ENCODE data around the gene GOLT1B. TPM values are rescaled to one million over a fixed set of nuclear protein-coding genes. Genes with fewer than 3 reads are reported as not detected.

GOLT1B gene
- total RNA-seq, 1 donor from 2014 or later: 30.8 TPM

DNA sequence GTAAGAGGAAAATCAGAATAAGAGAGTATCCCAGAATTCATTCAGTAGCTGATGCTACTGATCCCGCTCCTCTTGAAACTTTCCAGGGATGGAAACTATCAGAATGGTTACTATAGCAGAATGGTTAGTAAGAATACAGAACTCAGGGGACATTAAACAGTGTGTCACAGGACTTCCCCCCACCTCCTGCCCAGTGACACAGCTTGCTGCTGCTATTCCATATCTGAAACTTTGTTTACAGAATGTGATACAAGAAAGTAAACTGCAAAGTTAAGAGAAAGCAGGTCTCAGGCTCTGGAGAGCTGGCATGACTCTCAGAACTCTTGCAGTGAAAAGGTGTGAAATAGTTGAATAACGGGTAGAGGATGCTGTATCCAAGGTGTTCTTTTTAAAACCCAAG lies 27.9 kb downstream of the GOLT1B start:
- H3K36me3 Mint-ChIP-seq (ENCODE audit: low read depth): no peaks in the 10 kb centered on the region
- peaks cover 3% of the 10 kb centered on the region for H3K9me3 Mint-ChIP-seq
- H3K27me3 Mint-ChIP-seq (ENCODE audit: low read depth): peaks cover 61% of the 10 kb centered on the region
- H3K4me1 Mint-ChIP-seq: peaks cover 8% of the 10 kb centered on the region
- no peak overlapping the region for H3K4me3 Mint-ChIP-seq
- no peak for TF ChIP-seq CTCF (conservative IDR thresholded peaks at IDR 0.05)
- no peak for DNase-seq (ENCODE audit: low read depth, low spot score)
- no peak overlapping the region for H3K27ac Mint-ChIP-seq (ENCODE audit: unreplicated experiment)

DNA sequence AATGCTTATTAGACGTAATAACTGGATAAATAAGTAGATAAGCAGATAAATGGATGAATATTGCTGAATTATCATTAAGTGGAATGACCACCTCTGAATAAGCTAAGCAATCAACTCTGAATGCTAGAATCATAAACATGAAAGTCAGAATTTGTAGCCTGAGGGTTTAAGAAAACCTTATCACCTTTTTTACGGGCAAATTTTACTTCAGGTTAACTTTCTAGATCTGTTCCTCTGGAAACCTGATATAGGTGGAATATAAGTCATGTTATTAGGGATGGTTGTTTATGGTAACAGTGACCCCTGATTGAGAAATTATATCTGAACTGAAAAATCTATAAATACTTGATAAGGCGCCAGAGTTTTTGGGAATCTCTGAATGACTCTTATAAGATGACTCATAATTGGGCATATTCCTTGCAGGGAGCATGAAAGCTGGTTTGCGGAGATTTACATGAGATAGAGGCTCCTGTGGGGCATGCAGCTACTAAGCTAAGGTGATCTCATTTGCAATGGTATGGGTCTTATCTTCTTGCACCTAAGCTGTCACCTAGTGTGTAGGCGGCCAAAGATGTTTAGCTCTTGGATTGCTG lies 36.6 kb downstream of the GOLT1B start:
- Mint-ChIP-seq H3K36me3 (ENCODE audit: low read depth) (no peaks in the 10 kb centered on the region), H3K4me1 (no peaks in the 10 kb centered on the region), H3K4me3 (no peak overlapping the region), H3K27me3 (ENCODE audit: low read depth) (no peaks in the 10 kb centered on the region), H3K9me3 (no peaks in the 10 kb centered on the region), H3K27ac (ENCODE audit: unreplicated experiment) (no peak overlapping the region)
- TF ChIP-seq CTCF (conservative IDR thresholded peaks at IDR 0.05): no peak
- no peak for DNase-seq (ENCODE audit: low read depth, low spot score)

DNA sequence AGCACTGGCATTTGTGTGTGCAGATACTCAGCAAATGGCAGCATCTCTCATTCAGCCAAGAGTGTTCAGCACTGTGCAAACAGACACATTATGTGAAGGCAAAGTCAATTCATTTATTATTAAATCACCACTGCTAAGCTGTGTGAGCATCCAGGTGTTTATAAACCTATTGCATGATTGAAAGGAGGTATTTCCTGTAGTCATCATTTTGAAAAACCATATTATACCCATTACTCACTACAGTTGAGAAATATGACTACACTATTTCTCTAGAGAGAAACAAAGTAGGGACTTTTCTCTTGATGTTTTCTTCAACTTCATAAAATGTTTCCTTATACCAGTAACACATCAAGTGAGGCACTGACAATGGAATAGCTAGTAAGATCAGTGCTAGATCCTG lies 38.2 kb downstream of the GOLT1B start:
- DNase-seq (ENCODE audit: low read depth, low spot score): no peak
- Mint-ChIP-seq H3K36me3 (ENCODE audit: low read depth) (no peaks in the 10 kb centered on the region), H3K27me3 (ENCODE audit: low read depth) (no peaks in the 10 kb centered on the region), H3K9me3 (no peaks in the 10 kb centered on the region), H3K27ac (ENCODE audit: unreplicated experiment) (no peak overlapping the region), H3K4me3 (no peak overlapping the region), H3K4me1 (no peaks in the 10 kb centered on the region)
- no peak for TF ChIP-seq CTCF (conservative IDR thresholded peaks at IDR 0.05)

GRCh38 chr12:21541773-21542172 lies 40.2 kb downstream of the GOLT1B start:
- Mint-ChIP-seq H3K9me3 (no peaks in the 10 kb centered on the region), H3K27ac (ENCODE audit: unreplicated experiment) (no peak overlapping the region), H3K4me3 (no peak overlapping the region)

GRCh38 chr12:21542403-21542802 lies 40.8 kb downstream of the GOLT1B start:
- H3K4me1 Mint-ChIP-seq: no peaks in the 10 kb centered on the region
- H3K36me3 Mint-ChIP-seq (ENCODE audit: low read depth): no peaks in the 10 kb centered on the region
- no peak for DNase-seq (ENCODE audit: low read depth, low spot score)
- H3K27ac Mint-ChIP-seq (ENCODE audit: unreplicated experiment): no peak overlapping the region
- no peaks in the 10 kb centered on the region for H3K27me3 Mint-ChIP-seq (ENCODE audit: low read depth)
- no peak overlapping the region for H3K4me3 Mint-ChIP-seq
- no peaks in the 10 kb centered on the region for H3K9me3 Mint-ChIP-seq
- TF ChIP-seq CTCF (conservative IDR thresholded peaks at IDR 0.05): no peak

More at GRCh38 chr12:21541773-21542172, 40.2 kb downstream of the GOLT1B start:
- DNase-seq (ENCODE audit: low read depth, low spot score): no peak
- TF ChIP-seq CTCF (conservative IDR thresholded peaks at IDR 0.05): no peak
- Mint-ChIP-seq H3K36me3 (ENCODE audit: low read depth) (no peaks in the 10 kb centered on the region), H3K27me3 (ENCODE audit: low read depth) (no peaks in the 10 kb centered on the region), H3K4me1 (no peaks in the 10 kb centered on the region)
